BJ (cell line): ENCODE data around the gene CERS6. TPM values are rescaled to one million over a fixed set of nuclear protein-coding genes. Genes with fewer than 3 reads are reported as not detected.

ENCODE experiments used
- CTCF ChIA-PET: fragments of 350-600 bp; formaldehyde crosslinking; extraction: SDS; loops from one replicate; lab custom pipeline; 2021; ENCODE audit warnings: antibody characterized with exemption, inconsistent platforms; lab: Yijun Ruan, JAX
- POLR2A ChIA-PET: fragments of 300-600 bp; sonication (Branson Sonifier 250); formaldehyde crosslinking; extraction: SDS; loops from one replicate; lab custom pipeline; 2021; ENCODE audit warnings: antibody characterized with exemption; lab: Charles Lee
- DNase-seq: peaks from one replicate; pipeline ENCODE4 v3.0.0-alpha.2; 2011; ENCODE audit warnings: low read depth
- H3K27me3 ChIP-seq: 2 replicates; pipeline ENCODE4 v1.6.0; 2011; ENCODE audit warnings: low read length; ENCODE audit not compliant: control insufficient read depth, insufficient read depth
- H3K36me3 ChIP-seq: 2 replicates; pipeline ENCODE4 v1.5.1; 2011; ENCODE audit warnings: low read length; ENCODE audit not compliant: control insufficient read depth, insufficient read depth
- H3K4me3 ChIP-seq: 2 replicates; pipeline ENCODE4 v1.5.1; 2011; ENCODE audit warnings: low read depth, mild to moderate bottlenecking, control low read depth, low read length
- CTCF ChIP-seq: IDR thresholded peaks from 2 replicates; pipeline ENCODE4 v1.5.1; 2011; ENCODE audit warnings: low read depth, mild to moderate bottlenecking, control low read depth, inconsistent platforms, low read length, moderate library complexity; ENCODE audit not compliant: insufficient read depth
- polyA plus RNA-seq: library from polyadenylated mRNA; depleted of rRNA; stranded (reverse); fragments of >200 nt; gene quantifications from 2 replicates; pipeline ENCODE4 v1.2.3, GENCODE V29; 2011

The CERS6 gene
- polyA plus RNA-seq, 1 experiment = 1.6 TPM

- no peak for TF ChIP-seq CTCF
- ChIA-PET POLR2A (no interaction called here), CTCF (no interaction called here)
- peak overlapping the region; percentile 87 for H3K4me3 ChIP-seq
- no peaks in the 10 kb centered on the region for H3K27me3 ChIP-seq
- no peaks in the 10 kb centered on the region for H3K36me3 ChIP-seq
- DNase-seq = no peak
These were observed 1.3 kb downstream of the CERS6 start for GRCh38 chr2:168457190-168457895.

- no peak for TF ChIP-seq CTCF
- Histone ChIP-seq H3K4me3 (no peak overlapping the region), H3K27me3 (no peaks in the 10 kb centered on the region), H3K36me3 (no peaks in the 10 kb centered on the region)
- ChIA-PET POLR2A (no interaction called here), CTCF (no interaction called here)
- no peak for DNase-seq
These were observed 2.1 kb downstream of the CERS6 start for GRCh38 chr2:168458139-168458538.

- no peak overlapping the region for H3K4me3 ChIP-seq
- ChIA-PET POLR2A (no interaction called here), CTCF (no interaction called here)
- DNase-seq = no peak
- H3K27me3 ChIP-seq = no peaks in the 10 kb centered on the region
- no peak for TF ChIP-seq CTCF
- H3K36me3 ChIP-seq = no peaks in the 10 kb centered on the region
These were observed 3.2 kb downstream of the CERS6 start for GRCh38 chr2:168459256-168459655.

GRCh38 chr2:168460571-168460970 is 4.5 kb downstream of the CERS6 start:
- ChIA-PET CTCF (no interaction called here), POLR2A (no interaction called here)
- no peak for TF ChIP-seq CTCF
- Histone ChIP-seq H3K36me3 (no peaks in the 10 kb centered on the region), H3K27me3 (no peaks in the 10 kb centered on the region), H3K4me3 (no peak overlapping the region)
- no peak for DNase-seq

GRCh38 chr2:168461178-168461941 is 5.3 kb downstream of the CERS6 start:
- no peak for DNase-seq
- ChIA-PET CTCF (no interaction called here), POLR2A (no interaction called here)
- H3K27me3 ChIP-seq = no peaks in the 10 kb centered on the region
- H3K36me3 ChIP-seq = no peaks in the 10 kb centered on the region
- H3K4me3 ChIP-seq = no peak overlapping the region
- TF ChIP-seq CTCF = no peak
